GM21786 (cell line): ENCODE measurements around the gene THRSP.
"Not testable (repeated sequence)": the region's sequence is repeated elsewhere in the genome, so short reads cannot be mapped to it uniquely, and the experiment has no call there.

Source experiments
- ATAC-seq: cut with Tn5 transposase; IDR thresholded peaks from one replicate; pipeline ENCODE4 v1.9.1; 2021; ENCODE audit not compliant: unreplicated experiment

The THRSP gene

GRCh38 chr11:78062671-78063070, 990 bp upstream of the THRSP start:
- no peak for ATAC-seq

- no peak for ATAC-seq
These were observed 1.5 kb downstream of the THRSP start for GRCh38 chr11:78065203-78065602.

- ATAC-seq: no peak
These were observed 2.8 kb downstream of the THRSP start for GRCh38 chr11:78066471-78066870.

- ATAC-seq: no peak
These were observed 4.0 kb downstream of the THRSP start for GRCh38 chr11:78067704-78068103.

- no peak for ATAC-seq
These were observed 5.8 kb downstream of the THRSP start for GRCh38 chr11:78069465-78069864.

- ATAC-seq: no peak
These were observed 7.0 kb downstream of the THRSP start for GRCh38 chr11:78070621-78071020.

- no peak for ATAC-seq
These were observed 8.1 kb downstream of the THRSP start for GRCh38 chr11:78071717-78072116.

- no peak for ATAC-seq
These were observed 8.8 kb downstream of the THRSP start for GRCh38 chr11:78072455-78072854.

GRCh38 chr11:78074756-78075155, 11.1 kb downstream of the THRSP start:
- ATAC-seq: no peak

GRCh38 chr11:78076733-78077403, 13.2 kb downstream of the THRSP start:
- no peak for ATAC-seq

GRCh38 chr11:78077592-78077991, 13.9 kb downstream of the THRSP start:
- ATAC-seq: not testable (repeated sequence)

GRCh38 chr11:78078218-78079167, 14.8 kb downstream of the THRSP start:
- ATAC-seq: no peak

GRCh38 chr11:78079232-78080083, 15.8 kb downstream of the THRSP start, which contains the start of gene NDUFC2:
TSS of gene NDUFC2 (minus strand) at chr11:78079862. CDS start at chr11:78079744, 118 bp downstream.
- peak; percentile 72 for ATAC-seq

- no peak for ATAC-seq
These were observed 16.6 kb downstream of the THRSP start for GRCh38 chr11:78080084-78080817.

GRCh38 chr11:78080818-78081495, 17.3 kb downstream of the THRSP start:
- no peak for ATAC-seq

- no peak for ATAC-seq
These were observed 17.9 kb downstream of the THRSP start for GRCh38 chr11:78081583-78081982.

- ATAC-seq: no peak
These were observed 18.5 kb downstream of the THRSP start for GRCh38 chr11:78082146-78082545.

- no peak for ATAC-seq
These were observed 19.4 kb downstream of the THRSP start for GRCh38 chr11:78083021-78083420.

- not testable (repeated sequence) for ATAC-seq
These were observed 20.8 kb downstream of the THRSP start for GRCh38 chr11:78084506-78084905.

- ATAC-seq: no peak
These were observed 22.3 kb downstream of the THRSP start for GRCh38 chr11:78085972-78086371.
